Neural crest cell (in vitro differentiated cells): ENCODE results near the gene TLR9. TPM values are rescaled to one million over a fixed set of nuclear protein-coding genes. Genes with fewer than 3 reads are reported as not detected.

Experiments
- DNase-seq: peaks from one replicate; pipeline ENCODE4 v3.0.0; 2021; ENCODE audit warnings: low read depth, mixed read lengths, low spot score
- H3K27ac Mint-ChIP-seq: one replicate; pipeline ENCODE4 v1.8.0; 2021; ENCODE audit warnings: mild to moderate bottlenecking, mixed read lengths; ENCODE audit not compliant: unreplicated experiment
- H3K27me3 Mint-ChIP-seq: 2 replicates; pipeline ENCODE4 v1.8.0; 2021; ENCODE audit warnings: low read depth, mild to moderate bottlenecking, mixed read lengths
- H3K36me3 Mint-ChIP-seq: 2 replicates; pipeline ENCODE4 v1.8.0; 2021; ENCODE audit warnings: low read depth, mild to moderate bottlenecking, mixed read lengths
- H3K4me1 Mint-ChIP-seq: 2 replicates; pipeline ENCODE4 v1.8.0; 2021; ENCODE audit warnings: mixed read lengths
- H3K4me3 Mint-ChIP-seq: one replicate; pipeline ENCODE4 v1.8.0; 2021; ENCODE audit warnings: mild to moderate bottlenecking, mixed read lengths
- H3K9me3 Mint-ChIP-seq: 2 replicates; pipeline ENCODE4 v1.8.0; 2021; ENCODE audit warnings: mixed read lengths
- total RNA-seq: library from RNA; stranded (reverse); gene quantifications from 2 replicates; pipeline ENCODE4 v1.2.1, GENCODE V29; 2021
- TF ChIP-seq, protein P1 (sequence below): fragments of 200-600 bp; sonication (generic); conservative IDR thresholded peaks from 2 replicates; pipeline ENCODE4 v1.5.0; 2021; ENCODE audit warnings: antibody characterized with exemption, mild to moderate bottlenecking

The TLR9 gene
- total RNA-seq, 1 donor from 2014 or later: not detected

DNA sequence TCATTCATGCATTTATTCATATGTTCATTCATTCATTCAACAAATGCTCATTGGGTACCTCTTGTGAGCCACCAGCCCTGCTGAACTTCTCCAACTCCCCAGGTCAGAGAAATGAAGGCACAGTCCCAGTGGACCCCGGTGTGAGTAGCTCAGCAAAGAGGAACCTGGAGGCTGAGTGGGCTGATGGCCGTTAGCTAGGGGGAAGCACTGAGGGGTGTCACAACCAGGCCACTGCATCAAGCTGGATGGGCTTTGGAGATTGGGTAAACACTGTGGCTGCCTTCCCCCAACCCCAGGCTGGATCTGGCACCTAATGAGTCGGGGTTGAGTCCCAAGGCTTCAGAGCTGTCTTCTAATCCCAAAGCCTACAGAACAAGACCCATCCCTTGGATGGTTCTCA is 39.6 kb downstream of the TLR9 start:
- no peaks in the 10 kb centered on the region for H3K9me3 Mint-ChIP-seq
- no peak overlapping the region for H3K27ac Mint-ChIP-seq
- H3K36me3 Mint-ChIP-seq: no peaks in the 10 kb centered on the region

DNA sequence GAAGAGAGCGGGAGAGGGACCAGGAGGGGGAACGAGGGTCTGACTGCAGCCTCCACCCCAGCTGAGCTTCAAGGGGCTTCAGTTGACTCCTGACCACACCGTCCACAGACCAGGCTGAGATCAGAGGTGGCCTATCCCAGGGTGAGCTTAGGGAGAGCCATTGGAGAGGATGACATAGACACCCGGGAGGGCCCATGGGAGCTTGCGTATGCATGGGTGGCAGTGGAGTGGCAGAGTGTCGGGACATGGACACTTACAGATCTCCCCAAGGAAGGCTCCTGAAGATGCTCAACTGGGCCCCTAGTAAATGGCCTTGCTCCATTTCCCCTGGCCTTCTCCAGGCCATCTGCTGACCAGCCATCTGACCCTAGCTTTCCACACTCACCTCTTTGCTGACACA is 40.1 kb downstream of the TLR9 start:
- H3K9me3 Mint-ChIP-seq: no peaks in the 10 kb centered on the region
- peaks cover 7% of the 10 kb centered on the region for H3K4me1 Mint-ChIP-seq
- H3K27ac Mint-ChIP-seq: no peak overlapping the region
- TF ChIP-seq, protein P1, sequence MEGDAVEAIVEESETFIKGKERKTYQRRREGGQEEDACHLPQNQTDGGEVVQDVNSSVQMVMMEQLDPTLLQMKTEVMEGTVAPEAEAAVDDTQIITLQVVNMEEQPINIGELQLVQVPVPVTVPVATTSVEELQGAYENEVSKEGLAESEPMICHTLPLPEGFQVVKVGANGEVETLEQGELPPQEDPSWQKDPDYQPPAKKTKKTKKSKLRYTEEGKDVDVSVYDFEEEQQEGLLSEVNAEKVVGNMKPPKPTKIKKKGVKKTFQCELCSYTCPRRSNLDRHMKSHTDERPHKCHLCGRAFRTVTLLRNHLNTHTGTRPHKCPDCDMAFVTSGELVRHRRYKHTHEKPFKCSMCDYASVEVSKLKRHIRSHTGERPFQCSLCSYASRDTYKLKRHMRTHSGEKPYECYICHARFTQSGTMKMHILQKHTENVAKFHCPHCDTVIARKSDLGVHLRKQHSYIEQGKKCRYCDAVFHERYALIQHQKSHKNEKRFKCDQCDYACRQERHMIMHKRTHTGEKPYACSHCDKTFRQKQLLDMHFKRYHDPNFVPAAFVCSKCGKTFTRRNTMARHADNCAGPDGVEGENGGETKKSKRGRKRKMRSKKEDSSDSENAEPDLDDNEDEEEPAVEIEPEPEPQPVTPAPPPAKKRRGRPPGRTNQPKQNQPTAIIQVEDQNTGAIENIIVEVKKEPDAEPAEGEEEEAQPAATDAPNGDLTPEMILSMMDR: no peak
- H3K27me3 Mint-ChIP-seq: no peaks in the 10 kb centered on the region
- no peak overlapping the region for H3K4me3 Mint-ChIP-seq
- no peak for DNase-seq
- H3K36me3 Mint-ChIP-seq: no peaks in the 10 kb centered on the region

More for the DNA sequence above, 39.6 kb downstream of the TLR9 start:
- TF ChIP-seq, protein P1: no peak
- Mint-ChIP-seq H3K4me1 (peaks cover 9% of the 10 kb centered on the region), H3K4me3 (no peak overlapping the region), H3K27me3 (no peaks in the 10 kb centered on the region)
- DNase-seq: no peak

DNA sequence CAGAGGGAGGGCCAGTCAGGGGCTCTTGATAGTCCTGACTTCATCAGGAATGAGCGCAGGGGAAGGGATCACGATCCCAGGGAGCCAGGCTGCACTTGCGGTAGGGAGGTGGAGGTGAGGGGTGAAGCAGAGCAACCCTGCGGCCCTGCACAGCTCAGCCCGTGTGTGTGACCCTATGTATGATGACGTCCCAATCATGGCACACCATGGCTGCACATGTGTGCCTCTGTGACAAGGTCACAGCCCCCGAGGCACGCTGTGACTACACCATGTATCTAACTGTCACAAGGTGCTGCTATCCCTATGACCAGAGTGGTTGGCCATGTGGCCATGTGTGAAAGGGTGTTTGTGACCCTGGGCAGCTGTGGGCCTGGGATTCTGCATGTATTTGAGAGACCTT is 40.8 kb downstream of the TLR9 start:
- H3K36me3 Mint-ChIP-seq: no peaks in the 10 kb centered on the region

DNA sequence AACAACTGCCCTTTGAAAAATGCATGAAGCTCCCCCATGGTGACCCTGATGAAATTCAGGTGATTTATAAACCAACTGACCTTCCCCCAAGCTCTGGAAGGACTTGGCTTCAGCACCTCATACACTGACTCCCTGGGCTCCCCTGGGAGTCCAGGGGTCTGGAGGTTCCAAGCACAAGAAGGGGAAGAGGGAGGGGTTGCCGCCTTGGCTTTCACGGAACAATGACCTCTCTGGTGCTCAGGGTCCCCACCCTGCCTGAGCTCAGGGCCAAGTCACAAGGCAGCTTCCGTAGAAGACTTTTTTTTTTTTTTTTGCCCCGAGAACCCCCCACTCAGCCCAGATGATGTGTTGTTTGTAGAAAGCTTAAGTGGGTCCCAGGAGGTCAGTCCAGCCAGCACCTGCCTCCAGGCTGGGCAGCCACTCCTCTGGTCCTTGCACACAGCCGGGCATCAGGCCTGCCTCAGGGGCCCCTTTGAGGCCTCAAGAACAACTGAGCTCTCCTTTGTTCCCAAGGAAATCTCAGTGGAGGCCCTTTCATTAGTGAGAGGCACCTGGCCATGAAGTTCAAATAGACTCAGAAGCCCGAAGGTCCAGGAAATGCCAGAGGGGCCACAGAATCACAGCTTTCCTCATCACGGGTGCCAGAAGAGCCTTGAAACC is 41.5 kb downstream of the TLR9 start:
- Mint-ChIP-seq H3K9me3 (no peaks in the 10 kb centered on the region), H3K36me3 (no peaks in the 10 kb centered on the region), H3K4me3 (no peak overlapping the region), H3K27ac (no peak overlapping the region), H3K27me3 (no peaks in the 10 kb centered on the region), H3K4me1 (peaks cover 10% of the 10 kb centered on the region)
- no peak for DNase-seq
- TF ChIP-seq, protein P1: no peak

More for the DNA sequence above, 40.8 kb downstream of the TLR9 start:
- Mint-ChIP-seq H3K27me3 (no peaks in the 10 kb centered on the region), H3K9me3 (no peaks in the 10 kb centered on the region), H3K4me1 (peaks cover 10% of the 10 kb centered on the region), H3K4me3 (no peak overlapping the region), H3K27ac (no peak overlapping the region)
- TF ChIP-seq, protein P1: no peak
- DNase-seq: no peak

DNA sequence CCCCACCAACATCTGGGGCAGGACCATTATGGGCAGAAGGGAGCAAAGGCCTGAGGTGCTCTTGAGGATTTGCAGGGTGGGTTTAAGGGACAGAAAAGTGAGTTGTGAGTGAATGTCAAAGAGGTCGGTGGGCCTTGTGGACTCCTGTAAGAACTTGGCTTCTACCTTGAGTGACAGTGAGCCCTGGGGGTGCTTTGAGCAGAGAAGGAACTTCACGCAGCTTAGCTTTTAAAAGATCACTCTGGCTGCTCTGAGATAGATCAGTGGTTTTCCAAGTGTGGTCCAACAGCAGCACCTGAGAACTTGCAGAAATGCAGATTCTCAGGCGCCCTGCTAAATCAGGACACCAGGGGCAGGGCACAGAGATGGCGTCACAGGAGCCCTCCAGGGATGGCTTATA is 42.8 kb downstream of the TLR9 start:
- H3K27ac Mint-ChIP-seq: no peak overlapping the region

More for the DNA sequence above, 42.8 kb downstream of the TLR9 start:
- H3K9me3 Mint-ChIP-seq: no peaks in the 10 kb centered on the region
- TF ChIP-seq, protein P1: no peak
- no peak overlapping the region for H3K4me3 Mint-ChIP-seq
- no peaks in the 10 kb centered on the region for H3K27me3 Mint-ChIP-seq
- H3K36me3 Mint-ChIP-seq: no peaks in the 10 kb centered on the region
- H3K4me1 Mint-ChIP-seq: peaks cover 10% of the 10 kb centered on the region
- DNase-seq: no peak
